ENCODE results near the gene SLC34A3.

GRCh38 chr9:137271696-137272076 is 41.0 kb downstream of the SLC34A3 start:
- TF ChIP-seq CTCF (IDR thresholded peaks at IDR 0.05): no peak
- TF ChIP-seq EZH2 (IDR thresholded peaks at IDR 0.05; ENCODE audit: borderline replicate concordance, insufficient read depth, low read depth, low read length, poor library complexity, severe bottlenecking): no peak

Measured in B cell (primary cell).